Astrocyte (in vitro differentiated cells and primary cell): ENCODE results near the gene CCND1.

Source experiments
- EZH2 ChIP-seq: IDR thresholded peaks from 2 replicates; pipeline ENCODE4 v1.6.1; 2012; ENCODE audit warnings: mild to moderate bottlenecking, low read length, inconsistent platforms; ENCODE audit not compliant: insufficient read depth
- TF ChIP-seq, protein P1 (sequence below): IDR thresholded peaks from 2 replicates; pipeline ENCODE4 v1.5.1; 2011; ENCODE audit warnings: low read depth, mild to moderate bottlenecking, inconsistent platforms, low read length, moderate library complexity; ENCODE audit not compliant: insufficient read depth

DNA sequence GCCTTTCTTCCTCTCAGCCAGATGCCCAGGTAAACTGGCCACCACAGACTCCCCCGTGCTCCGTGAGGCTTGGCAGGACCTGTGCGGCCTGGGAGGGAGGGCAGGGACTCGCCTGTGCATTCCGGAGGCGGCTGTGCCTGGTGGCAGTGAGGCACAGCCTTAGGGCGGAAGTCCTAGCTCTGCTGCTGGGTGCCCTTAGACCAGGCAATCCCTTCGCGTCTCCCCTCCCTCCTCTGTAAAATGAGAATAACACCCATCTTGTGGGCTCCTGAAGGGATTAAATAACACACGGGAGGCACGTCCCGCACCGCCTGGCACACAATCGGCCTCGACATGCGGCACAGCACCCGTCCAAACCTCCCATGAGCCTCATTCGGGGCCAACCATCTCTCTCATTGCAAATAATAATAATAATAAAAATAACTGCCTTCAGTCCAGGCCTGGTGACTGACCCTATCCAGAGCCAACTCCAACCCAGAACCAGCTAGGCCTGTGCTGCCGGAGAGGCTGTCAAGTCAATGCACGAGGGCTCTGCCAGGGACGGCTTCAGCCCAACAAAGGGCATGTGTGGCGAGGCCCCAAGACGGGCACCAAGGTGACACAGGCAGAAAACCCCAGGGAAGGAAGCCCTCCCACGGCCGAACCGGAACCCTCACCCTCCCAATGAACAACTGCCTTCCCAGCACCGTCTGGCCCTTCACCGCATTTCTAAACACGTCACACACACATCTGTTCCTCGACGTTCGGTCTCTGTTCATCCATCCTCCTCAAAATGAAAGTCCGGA lies 26.0 kb downstream of the CCND1 start:
- TF ChIP-seq, protein P1, sequence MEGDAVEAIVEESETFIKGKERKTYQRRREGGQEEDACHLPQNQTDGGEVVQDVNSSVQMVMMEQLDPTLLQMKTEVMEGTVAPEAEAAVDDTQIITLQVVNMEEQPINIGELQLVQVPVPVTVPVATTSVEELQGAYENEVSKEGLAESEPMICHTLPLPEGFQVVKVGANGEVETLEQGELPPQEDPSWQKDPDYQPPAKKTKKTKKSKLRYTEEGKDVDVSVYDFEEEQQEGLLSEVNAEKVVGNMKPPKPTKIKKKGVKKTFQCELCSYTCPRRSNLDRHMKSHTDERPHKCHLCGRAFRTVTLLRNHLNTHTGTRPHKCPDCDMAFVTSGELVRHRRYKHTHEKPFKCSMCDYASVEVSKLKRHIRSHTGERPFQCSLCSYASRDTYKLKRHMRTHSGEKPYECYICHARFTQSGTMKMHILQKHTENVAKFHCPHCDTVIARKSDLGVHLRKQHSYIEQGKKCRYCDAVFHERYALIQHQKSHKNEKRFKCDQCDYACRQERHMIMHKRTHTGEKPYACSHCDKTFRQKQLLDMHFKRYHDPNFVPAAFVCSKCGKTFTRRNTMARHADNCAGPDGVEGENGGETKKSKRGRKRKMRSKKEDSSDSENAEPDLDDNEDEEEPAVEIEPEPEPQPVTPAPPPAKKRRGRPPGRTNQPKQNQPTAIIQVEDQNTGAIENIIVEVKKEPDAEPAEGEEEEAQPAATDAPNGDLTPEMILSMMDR: no peak
- TF ChIP-seq EZH2: no peak
